GM12878 (cell line): ENCODE results near the gene BACE1-AS. TPM values are rescaled to one million over a fixed set of nuclear protein-coding genes. Genes with fewer than 3 reads are reported as not detected.

ENCODE experiments used
- ATAC-seq: fragments of 200-7000 bp; cut with Tn5 transposase; 3 replicates; pipeline ENCODE4 v1.9.1; 2020; ENCODE audit warnings: mild to moderate bottlenecking, moderate library complexity
- BruUV-seq: library from RNA; stranded (reverse); fragments of 400-500 nt; replicated peaks from 2 replicates; lab custom pipeline; 2021; lab: Mats Ljungman, UMichigan
- CTCF ChIA-PET: fragments of 300-600 bp; sonication (Branson Sonifier 250); formaldehyde crosslinking; extraction: SDS; loops from one replicate; lab custom pipeline; 2021; ENCODE audit warnings: inconsistent platforms; lab: Yijun Ruan, JAX
- POLR2A ChIA-PET: fragments of 350-600 bp; formaldehyde crosslinking; extraction: SDS; loops from one replicate; lab custom pipeline; 2021; ENCODE audit warnings: inconsistent platforms; lab: Charles Lee
- RAD21 ChIA-PET: fragments of 300-600 bp; sonication (Branson Sonifier 250); formaldehyde crosslinking; loops from one replicate; lab custom pipeline; 2023; ENCODE audit warnings: antibody characterized with exemption; ENCODE audit not compliant: unreplicated experiment; lab: Charles Lee
- SMC1A ChIA-PET: fragments of 300-600 bp; sonication (Branson Sonifier 250); formaldehyde crosslinking; loops from one replicate; lab custom pipeline; 2023; ENCODE audit not compliant: unreplicated experiment, uncharacterized antibody; lab: Charles Lee
- DNase-seq: peaks from one replicate; pipeline ENCODE4 v3.0.0-alpha.2; 2011; ENCODE audit warnings: low read depth, low spot score
- FAIRE-seq: peaks from 3 replicates; lab custom pipeline; 2011; peaks lifted over from hg19 to GRCh38; lab: Jason Lieb, UNC
- H2AFZ ChIP-seq: 2 replicates; pipeline ENCODE4 v1.6.0; 2011; ENCODE audit warnings: low read depth, low read length, control low read depth; ENCODE audit not compliant: control insufficient read depth
- H3K27ac ChIP-seq: 2 replicates; pipeline ENCODE4 v1.5.1; 2011; ENCODE audit warnings: control low read depth; ENCODE audit not compliant: control insufficient read depth, insufficient read depth
- H3K27me3 ChIP-seq, 2 experiments: replicated peaks in 1 of 2; 2 replicates each; pipeline versions ENCODE4 v1.6.0 to v1.6.1; 2011; ENCODE audit warnings: low read length in 1 of 2; ENCODE audit not compliant: control insufficient read depth in 2 of 2, insufficient read depth in 2 of 2
- H3K36me3 ChIP-seq, 2 experiments: 2 replicates each; pipeline ENCODE4 v1.5.1; 2011; ENCODE audit warnings: low read length in 1 of 2; ENCODE audit not compliant: control insufficient read depth in 2 of 2, insufficient read depth in 2 of 2
- H3K4me1 ChIP-seq: 2 replicates; pipeline ENCODE4 v1.6.1; 2011; ENCODE audit warnings: mild to moderate bottlenecking, low read length, moderate library complexity, mixed read lengths; ENCODE audit not compliant: control insufficient read depth, insufficient read depth
- H3K4me2 ChIP-seq: 2 replicates; pipeline ENCODE4 v1.6.0; 2011; ENCODE audit warnings: control low read depth; ENCODE audit not compliant: control insufficient read depth, insufficient read depth
- H3K4me3 ChIP-seq: fragments of 200-600 bp; sonication (generic); 2 replicates; pipeline ENCODE4 v1.5.1; 2016
- H3K79me2 ChIP-seq: 2 replicates; pipeline ENCODE4 v1.6.0; 2011; ENCODE audit warnings: low read length; ENCODE audit not compliant: control insufficient read depth, insufficient read depth
- H3K9ac ChIP-seq: 2 replicates; pipeline ENCODE4 v1.8.0; 2011; ENCODE audit warnings: low read length, control low read depth, mixed read lengths; ENCODE audit not compliant: control insufficient read depth, insufficient read depth
- H3K9me3 ChIP-seq: replicated peaks from 3 replicates; pipeline ENCODE4 v1.5.1; 2011; ENCODE audit warnings: mild to moderate bottlenecking, low read length; ENCODE audit not compliant: control insufficient read depth, insufficient read depth
- H4K20me1 ChIP-seq: 2 replicates; pipeline ENCODE4 v1.6.0; 2011; ENCODE audit not compliant: control insufficient read depth, insufficient read depth
- BCL11A ChIP-seq: IDR thresholded peaks from 2 replicates; pipeline ENCODE4 v1.6.1; 2011; ENCODE audit warnings: low read depth, low read length
- HCFC1 ChIP-seq: fragments of 150-350 bp; IDR thresholded peaks from 2 replicates; pipeline ENCODE4 v1.6.1; 2014; ENCODE audit warnings: low read length
- MEF2A ChIP-seq: IDR thresholded peaks from 2 replicates; pipeline ENCODE4 v1.6.1; 2011; ENCODE audit warnings: low read depth, mild to moderate bottlenecking, low read length, moderate library complexity; ENCODE audit not compliant: insufficient read depth
- NFYB ChIP-seq: IDR thresholded peaks from 2 replicates; pipeline ENCODE4 v1.6.1; 2011; ENCODE audit warnings: low read depth, mild to moderate bottlenecking, low read length, improper control_type of control experiment, moderate library complexity; ENCODE audit not compliant: insufficient read depth
- PML ChIP-seq: IDR thresholded peaks from 2 replicates; pipeline ENCODE4 v1.6.1; 2012; ENCODE audit warnings: low read length, inconsistent platforms
- WGBS: methylation state at CpG from one replicate; pipeline ENCODE4 v1.1.6; 2016; ENCODE audit warnings: low lambda C conversion rate; ENCODE audit not compliant: insufficient replicate concordance, insufficient coverage; ENCODE audit errors: missing lambda C conversion rate; 5-methylcytosine and 5-hydroxymethylcytosine counted together
- in situ Hi-C: fragments of 300-500 bp; cut with MboI; formaldehyde crosslinking; loops from 9 replicates; pipeline ENCODE4 v1.14.3; 2018; ENCODE audit warnings: mixed read lengths
- intact Hi-C: fragments of 100-400 bp; cut with micrococcal nuclease; formaldehyde crosslinking; loops from one replicate; pipeline ENCODE4 v1.14.2; 2022; ENCODE audit not compliant: unreplicated experiment
- polyA plus RNA-seq, 11 experiments: library from polyadenylated mRNA; depleted of rRNA in 4 of 11; unstranded in 6 of 11; stranded (reverse) in 5 of 11; fragments of >200 nt; fragmentation: Nextera tagmentation in 4 of 11; fragmentation: Illumina TruSeq in 1 of 11; extraction: Ambion mirVana in 4 of 11; extraction: Trizol in 1 of 11; gene quantifications; 1 replicate in 1 of 11; 2 replicates in 10 of 11; pipeline versions ENCODE4 v1.2.1 to v1.2.3, GENCODE V29; 2011 to 2016; ENCODE audit warnings: inconsistent platforms in 2 of 11, missing spikeins in 2 of 11, low read depth in 1 of 11
- total RNA-seq, 4 experiments: library from RNA; depleted of rRNA in 3 of 4; stranded (reverse); fragments of >200 nt in 3 of 4; fragmentation: Illumina TruSeq in 1 of 4; extraction: Trizol in 1 of 4; gene quantifications; 2 replicates each; pipeline versions ENCODE4 v1.2.1 to v1.2.3, GENCODE V29; 2013 to 2021
- TF ChIP-seq, protein P1 (sequence below): fragments of 450-650 bp; IDR thresholded peaks from 2 replicates; pipeline ENCODE4 v1.6.1; 2017; ENCODE audit warnings: low read depth, mild to moderate bottlenecking, moderate library complexity
- TF ChIP-seq, protein P2 (sequence below): IDR thresholded peaks from 2 replicates; pipeline ENCODE4 v1.6.1; 2012; ENCODE audit warnings: low read depth, low read length, improper control_type of control experiment
- TF ChIP-seq, protein P3 (sequence below): fragments of 450-650 bp; IDR thresholded peaks from 2 replicates; pipeline ENCODE4 v1.6.1; 2016; ENCODE audit warnings: mild to moderate bottlenecking
- TF ChIP-seq, protein P4 (sequence below), 3 experiments: IDR thresholded peaks in 2 of 3; conservative IDR thresholded peaks in 1 of 3; 2 replicates each; pipeline ENCODE4 v1.5.1; 2011; ENCODE audit warnings: low read depth in 3 of 3, low read length in 3 of 3, mild to moderate bottlenecking in 3 of 3, control low read depth in 2 of 3, moderate library complexity in 2 of 3, inconsistent platforms in 1 of 3, mixed read lengths in 1 of 3; ENCODE audit not compliant: control insufficient read depth in 2 of 3, insufficient read depth in 1 of 3; ENCODE audit errors: extremely low read depth in 1 of 3
- TF ChIP-seq, protein P5 (sequence below): IDR thresholded peaks from 2 replicates; pipeline ENCODE4 v1.6.1; 2012; ENCODE audit warnings: improper control_type of control experiment, low read depth, low read length; ENCODE audit not compliant: insufficient replicate concordance

The BACE1-AS gene
- total and polyA plus RNA-seq, 10 of the 15 experiments (the other 5 are each of a cell fraction or from before 2014, with no cell fraction given) = 2.0 to 6.7 (median 3.9) TPM

DNA sequence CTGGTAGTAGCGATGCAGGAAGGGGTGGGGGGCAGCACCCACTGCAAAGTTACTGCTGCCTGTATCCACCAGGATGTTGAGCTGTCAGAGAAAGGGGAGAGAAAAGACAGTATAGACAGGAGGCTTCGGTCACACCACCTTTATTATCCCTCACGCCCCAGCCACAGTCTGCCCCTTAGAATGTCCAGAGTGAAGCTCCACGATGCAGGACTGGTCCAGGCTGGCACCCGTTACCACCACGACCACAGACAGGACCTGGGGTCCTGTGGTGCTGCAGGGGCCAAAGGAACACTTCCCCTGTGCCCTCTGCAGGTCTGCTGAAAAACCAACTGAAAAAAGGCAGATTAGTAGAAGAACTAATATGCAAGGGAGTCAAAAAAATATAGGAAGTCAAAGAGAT lies 5.7 kb downstream of the BACE1-AS start (continued):
- TF ChIP-seq, protein P1, sequence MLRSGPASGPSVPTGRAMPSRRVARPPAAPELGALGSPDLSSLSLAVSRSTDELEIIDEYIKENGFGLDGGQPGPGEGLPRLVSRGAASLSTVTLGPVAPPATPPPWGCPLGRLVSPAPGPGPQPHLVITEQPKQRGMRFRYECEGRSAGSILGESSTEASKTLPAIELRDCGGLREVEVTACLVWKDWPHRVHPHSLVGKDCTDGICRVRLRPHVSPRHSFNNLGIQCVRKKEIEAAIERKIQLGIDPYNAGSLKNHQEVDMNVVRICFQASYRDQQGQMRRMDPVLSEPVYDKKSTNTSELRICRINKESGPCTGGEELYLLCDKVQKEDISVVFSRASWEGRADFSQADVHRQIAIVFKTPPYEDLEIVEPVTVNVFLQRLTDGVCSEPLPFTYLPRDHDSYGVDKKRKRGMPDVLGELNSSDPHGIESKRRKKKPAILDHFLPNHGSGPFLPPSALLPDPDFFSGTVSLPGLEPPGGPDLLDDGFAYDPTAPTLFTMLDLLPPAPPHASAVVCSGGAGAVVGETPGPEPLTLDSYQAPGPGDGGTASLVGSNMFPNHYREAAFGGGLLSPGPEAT = no peak
- TF ChIP-seq HCFC1 (no peak), MEF2A (no peak), PML (no peak), BCL11A (no peak)
- TF ChIP-seq, protein P2, sequence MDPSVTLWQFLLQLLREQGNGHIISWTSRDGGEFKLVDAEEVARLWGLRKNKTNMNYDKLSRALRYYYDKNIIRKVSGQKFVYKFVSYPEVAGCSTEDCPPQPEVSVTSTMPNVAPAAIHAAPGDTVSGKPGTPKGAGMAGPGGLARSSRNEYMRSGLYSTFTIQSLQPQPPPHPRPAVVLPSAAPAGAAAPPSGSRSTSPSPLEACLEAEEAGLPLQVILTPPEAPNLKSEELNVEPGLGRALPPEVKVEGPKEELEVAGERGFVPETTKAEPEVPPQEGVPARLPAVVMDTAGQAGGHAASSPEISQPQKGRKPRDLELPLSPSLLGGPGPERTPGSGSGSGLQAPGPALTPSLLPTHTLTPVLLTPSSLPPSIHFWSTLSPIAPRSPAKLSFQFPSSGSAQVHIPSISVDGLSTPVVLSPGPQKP = no peak

DNA sequence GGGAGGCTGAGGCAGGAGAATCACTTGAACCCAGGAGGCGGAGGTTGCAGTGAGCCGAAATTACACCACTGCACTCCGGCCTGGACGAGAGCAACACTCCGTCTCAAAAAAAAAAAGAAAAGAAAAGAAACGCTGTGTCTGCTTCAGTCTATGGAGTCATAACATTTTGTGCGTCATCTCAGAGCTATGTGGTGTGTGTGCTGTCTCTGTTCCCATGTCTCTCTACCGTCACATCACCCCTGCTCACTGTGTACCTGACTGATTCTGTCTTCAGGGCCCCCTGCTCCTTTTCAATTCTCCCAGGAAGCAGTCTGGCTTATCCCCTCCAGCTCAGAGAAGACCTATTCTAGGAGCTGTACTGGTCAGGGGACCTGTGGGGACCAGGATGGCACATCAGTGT lies 7.0 kb downstream of the BACE1-AS start:
- CTCF ChIA-PET = interaction anchor here (0.6 kb wide), 1 partner anchor 62 kb away, joined by 3 read pairs; no protein-coding TSS in a partner anchor
- SMC1A ChIA-PET = interaction anchor here (0.6 kb wide), 1 partner anchor 54 kb away, joined by 4 read pairs; no protein-coding TSS in a partner anchor
- Histone ChIP-seq H3K36me3 (no peaks in the 10 kb centered on the region), H3K9me3 (no peaks in the 10 kb centered on the region), H3K4me1 (no peaks in the 10 kb centered on the region), H3K27me3 (no peaks in the 10 kb centered on the region), H4K20me1 (no peaks in the 10 kb centered on the region), H2AFZ (no peak overlapping the region)
- ATAC-seq (no peak), FAIRE-seq (peak; percentile 57), DNase-seq (no peak)
- in situ Hi-C loops = no loop called here
- POLR2A ChIA-PET = no interaction called here
- no TSS peak for BruUV-seq
- 83% methylated on average over 8 of the region's 8 CpGs for WGBS
- TF ChIP-seq NFYB = no peak
- TF ChIP-seq, protein P3, sequence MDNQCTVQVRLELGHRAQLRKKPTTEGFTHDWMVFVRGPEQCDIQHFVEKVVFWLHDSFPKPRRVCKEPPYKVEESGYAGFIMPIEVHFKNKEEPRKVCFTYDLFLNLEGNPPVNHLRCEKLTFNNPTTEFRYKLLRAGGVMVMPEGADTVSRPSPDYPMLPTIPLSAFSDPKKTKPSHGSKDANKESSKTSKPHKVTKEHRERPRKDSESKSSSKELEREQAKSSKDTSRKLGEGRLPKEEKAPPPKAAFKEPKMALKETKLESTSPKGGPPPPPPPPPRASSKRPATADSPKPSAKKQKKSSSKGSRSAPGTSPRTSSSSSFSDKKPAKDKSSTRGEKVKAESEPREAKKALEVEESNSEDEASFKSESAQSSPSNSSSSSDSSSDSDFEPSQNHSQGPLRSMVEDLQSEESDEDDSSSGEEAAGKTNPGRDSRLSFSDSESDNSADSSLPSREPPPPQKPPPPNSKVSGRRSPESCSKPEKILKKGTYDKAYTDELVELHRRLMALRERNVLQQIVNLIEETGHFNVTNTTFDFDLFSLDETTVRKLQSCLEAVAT = no peak
- TF ChIP-seq, protein P4, sequence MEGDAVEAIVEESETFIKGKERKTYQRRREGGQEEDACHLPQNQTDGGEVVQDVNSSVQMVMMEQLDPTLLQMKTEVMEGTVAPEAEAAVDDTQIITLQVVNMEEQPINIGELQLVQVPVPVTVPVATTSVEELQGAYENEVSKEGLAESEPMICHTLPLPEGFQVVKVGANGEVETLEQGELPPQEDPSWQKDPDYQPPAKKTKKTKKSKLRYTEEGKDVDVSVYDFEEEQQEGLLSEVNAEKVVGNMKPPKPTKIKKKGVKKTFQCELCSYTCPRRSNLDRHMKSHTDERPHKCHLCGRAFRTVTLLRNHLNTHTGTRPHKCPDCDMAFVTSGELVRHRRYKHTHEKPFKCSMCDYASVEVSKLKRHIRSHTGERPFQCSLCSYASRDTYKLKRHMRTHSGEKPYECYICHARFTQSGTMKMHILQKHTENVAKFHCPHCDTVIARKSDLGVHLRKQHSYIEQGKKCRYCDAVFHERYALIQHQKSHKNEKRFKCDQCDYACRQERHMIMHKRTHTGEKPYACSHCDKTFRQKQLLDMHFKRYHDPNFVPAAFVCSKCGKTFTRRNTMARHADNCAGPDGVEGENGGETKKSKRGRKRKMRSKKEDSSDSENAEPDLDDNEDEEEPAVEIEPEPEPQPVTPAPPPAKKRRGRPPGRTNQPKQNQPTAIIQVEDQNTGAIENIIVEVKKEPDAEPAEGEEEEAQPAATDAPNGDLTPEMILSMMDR (IDR thresholded peaks at IDR 0.05 in 2 of 3, conservative IDR thresholded peaks at IDR 0.05 in 1 of 3; ENCODE audit: control insufficient read depth in 2 of 3, extremely low read depth in 1 of 3, insufficient read depth in 1 of 3, low read depth in 3 of 3, low read length in 3 of 3) = no peak
- TF ChIP-seq, protein P5, sequence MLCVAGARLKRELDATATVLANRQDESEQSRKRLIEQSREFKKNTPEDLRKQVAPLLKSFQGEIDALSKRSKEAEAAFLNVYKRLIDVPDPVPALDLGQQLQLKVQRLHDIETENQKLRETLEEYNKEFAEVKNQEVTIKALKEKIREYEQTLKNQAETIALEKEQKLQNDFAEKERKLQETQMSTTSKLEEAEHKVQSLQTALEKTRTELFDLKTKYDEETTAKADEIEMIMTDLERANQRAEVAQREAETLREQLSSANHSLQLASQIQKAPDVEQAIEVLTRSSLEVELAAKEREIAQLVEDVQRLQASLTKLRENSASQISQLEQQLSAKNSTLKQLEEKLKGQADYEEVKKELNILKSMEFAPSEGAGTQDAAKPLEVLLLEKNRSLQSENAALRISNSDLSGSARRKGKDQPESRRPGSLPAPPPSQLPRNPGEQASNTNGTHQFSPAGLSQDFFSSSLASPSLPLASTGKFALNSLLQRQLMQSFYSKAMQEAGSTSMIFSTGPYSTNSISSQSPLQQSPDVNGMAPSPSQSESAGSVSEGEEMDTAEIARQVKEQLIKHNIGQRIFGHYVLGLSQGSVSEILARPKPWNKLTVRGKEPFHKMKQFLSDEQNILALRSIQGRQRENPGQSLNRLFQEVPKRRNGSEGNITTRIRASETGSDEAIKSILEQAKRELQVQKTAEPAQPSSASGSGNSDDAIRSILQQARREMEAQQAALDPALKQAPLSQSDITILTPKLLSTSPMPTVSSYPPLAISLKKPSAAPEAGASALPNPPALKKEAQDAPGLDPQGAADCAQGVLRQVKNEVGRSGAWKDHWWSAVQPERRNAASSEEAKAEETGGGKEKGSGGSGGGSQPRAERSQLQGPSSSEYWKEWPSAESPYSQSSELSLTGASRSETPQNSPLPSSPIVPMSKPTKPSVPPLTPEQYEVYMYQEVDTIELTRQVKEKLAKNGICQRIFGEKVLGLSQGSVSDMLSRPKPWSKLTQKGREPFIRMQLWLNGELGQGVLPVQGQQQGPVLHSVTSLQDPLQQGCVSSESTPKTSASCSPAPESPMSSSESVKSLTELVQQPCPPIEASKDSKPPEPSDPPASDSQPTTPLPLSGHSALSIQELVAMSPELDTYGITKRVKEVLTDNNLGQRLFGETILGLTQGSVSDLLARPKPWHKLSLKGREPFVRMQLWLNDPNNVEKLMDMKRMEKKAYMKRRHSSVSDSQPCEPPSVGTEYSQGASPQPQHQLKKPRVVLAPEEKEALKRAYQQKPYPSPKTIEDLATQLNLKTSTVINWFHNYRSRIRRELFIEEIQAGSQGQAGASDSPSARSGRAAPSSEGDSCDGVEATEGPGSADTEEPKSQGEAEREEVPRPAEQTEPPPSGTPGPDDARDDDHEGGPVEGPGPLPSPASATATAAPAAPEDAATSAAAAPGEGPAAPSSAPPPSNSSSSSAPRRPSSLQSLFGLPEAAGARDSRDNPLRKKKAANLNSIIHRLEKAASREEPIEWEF = no peak
- TF ChIP-seq, all 136 proteins: peak for 0
- intact Hi-C loops = no loop called here
- Histone ChIP-seq H3K9ac (no peak overlapping the region), H3K27ac (no peak overlapping the region), H3K4me2 (no peak overlapping the region), H3K4me3 (no peak overlapping the region), H3K79me2 (no peaks in the 10 kb centered on the region)
- RAD21 ChIA-PET = no interaction called here
